ENCODE measurements around the gene CBX8. TPM values are rescaled to one million over a fixed set of nuclear protein-coding genes. Genes with fewer than 3 reads are reported as not detected.

Gene CBX8
- polyA plus RNA-seq, 1 experiment: 0.37 TPM

DNA sequence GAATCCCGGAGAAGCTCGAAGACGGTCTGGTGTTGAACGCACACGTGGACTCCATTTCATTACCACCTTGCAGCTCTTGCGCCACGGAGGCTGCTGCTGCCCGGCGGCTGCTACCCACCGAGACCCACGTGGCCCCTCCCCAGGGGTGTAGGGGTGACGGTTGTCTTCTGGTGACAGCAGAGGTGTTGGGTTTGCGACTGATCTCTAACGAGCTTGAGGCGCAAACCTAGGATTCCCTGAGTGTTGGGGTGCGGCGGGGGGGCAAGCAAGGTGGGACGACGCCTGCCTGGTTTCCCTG lies 44.1 kb upstream of the CBX8 start:
- Histone ChIP-seq H3K9me3 (ENCODE audit: control insufficient read depth, insufficient read depth, low read length) (peaks cover 20% of the 10 kb centered on the region; the same call in 1 of the 2 replicates), H3K27ac (ENCODE audit: low read depth, low read length) (no peak overlapping the region), H3K4me3 (ENCODE audit: low read depth, low read length) (no peak overlapping the region; the same call in 1 of the 2 replicates), H3K27me3 (ENCODE audit: control insufficient read depth, insufficient read depth, low read length) (peaks cover 36% of the 10 kb centered on the region)
- TF ChIP-seq, protein P1, sequence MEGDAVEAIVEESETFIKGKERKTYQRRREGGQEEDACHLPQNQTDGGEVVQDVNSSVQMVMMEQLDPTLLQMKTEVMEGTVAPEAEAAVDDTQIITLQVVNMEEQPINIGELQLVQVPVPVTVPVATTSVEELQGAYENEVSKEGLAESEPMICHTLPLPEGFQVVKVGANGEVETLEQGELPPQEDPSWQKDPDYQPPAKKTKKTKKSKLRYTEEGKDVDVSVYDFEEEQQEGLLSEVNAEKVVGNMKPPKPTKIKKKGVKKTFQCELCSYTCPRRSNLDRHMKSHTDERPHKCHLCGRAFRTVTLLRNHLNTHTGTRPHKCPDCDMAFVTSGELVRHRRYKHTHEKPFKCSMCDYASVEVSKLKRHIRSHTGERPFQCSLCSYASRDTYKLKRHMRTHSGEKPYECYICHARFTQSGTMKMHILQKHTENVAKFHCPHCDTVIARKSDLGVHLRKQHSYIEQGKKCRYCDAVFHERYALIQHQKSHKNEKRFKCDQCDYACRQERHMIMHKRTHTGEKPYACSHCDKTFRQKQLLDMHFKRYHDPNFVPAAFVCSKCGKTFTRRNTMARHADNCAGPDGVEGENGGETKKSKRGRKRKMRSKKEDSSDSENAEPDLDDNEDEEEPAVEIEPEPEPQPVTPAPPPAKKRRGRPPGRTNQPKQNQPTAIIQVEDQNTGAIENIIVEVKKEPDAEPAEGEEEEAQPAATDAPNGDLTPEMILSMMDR (IDR thresholded peaks at IDR 0.05; ENCODE audit: low read depth, low read length): no peak
- no peak for DNase-seq (ENCODE audit: low read depth, low spot score)
- POLR2A ChIA-PET: interaction anchor here (0.6 to 3.4 kb wide), 3 partner anchors 10 to 47 kb away, joined by 3 to 20 read pairs (median 5); no protein-coding TSS in a partner anchor
- CTCF ChIA-PET: interaction anchor here (1.1 to 2.7 kb wide), 7 partner anchors 10 to 97 kb away, joined by 3 to 13 read pairs (median 7); partner anchors contain the start of gene CBX8

DNA sequence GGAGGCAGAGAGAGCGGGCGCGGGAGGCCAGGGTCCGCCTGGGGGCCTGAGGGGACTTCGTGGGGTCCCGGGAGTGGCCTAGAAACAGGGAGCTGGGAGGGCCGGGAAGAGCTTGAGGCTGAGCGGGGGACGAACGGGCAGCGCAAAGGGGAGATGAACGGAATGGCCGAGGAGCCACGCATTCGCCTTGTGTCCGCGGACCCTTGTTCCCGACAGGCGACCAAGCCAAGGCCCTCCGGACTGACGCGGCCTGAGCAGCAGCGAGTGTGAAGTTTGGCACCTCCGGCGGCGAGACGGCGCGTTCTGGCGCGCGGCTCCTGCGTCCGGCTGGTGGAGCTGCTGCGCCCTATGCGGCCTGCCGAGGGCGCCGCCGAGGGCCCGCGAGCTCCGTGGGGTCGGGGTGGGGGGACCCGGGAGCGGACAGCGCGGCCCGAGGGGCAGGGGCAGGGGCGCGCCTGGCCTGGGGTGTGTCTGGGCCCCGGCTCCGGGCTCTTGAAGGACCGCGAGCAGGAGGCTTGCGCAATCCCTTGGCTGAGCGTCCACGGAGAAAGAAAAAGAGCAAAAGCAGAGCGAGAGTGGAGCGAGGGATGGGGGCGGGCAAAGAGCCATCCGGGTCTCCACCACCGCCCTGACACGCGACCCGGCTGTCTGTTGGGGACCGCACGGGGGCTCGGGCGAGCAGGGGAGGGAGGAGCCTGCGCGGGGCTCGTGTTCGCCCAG lies 43.6 kb upstream of the CBX8 start:
- ChIA-PET POLR2A (interaction anchor here (0.6 to 3.4 kb wide), 7 partner anchors 10 to 86 kb away, joined by 3 to 29 read pairs (median 5); partner anchors contain the start of gene CBX8), CTCF (interaction anchor here (0.5 to 2.7 kb wide), 10 partner anchors 9 to 154 kb away, joined by 3 to 13 read pairs (median 6); partner anchors contain the start of gene CBX8)
- no peak overlapping the region for H3K27ac ChIP-seq (ENCODE audit: low read depth, low read length)
- peaks cover 20% of the 10 kb centered on the region; the same call in 1 of the 2 replicates for H3K9me3 ChIP-seq (ENCODE audit: control insufficient read depth, insufficient read depth, low read length)
- peaks cover 36% of the 10 kb centered on the region for H3K27me3 ChIP-seq (ENCODE audit: control insufficient read depth, insufficient read depth, low read length)
- no peak for DNase-seq (ENCODE audit: low read depth, low spot score)
- TF ChIP-seq, protein P1 (IDR thresholded peaks at IDR 0.05; ENCODE audit: low read depth, low read length): peak; percentile 18
- peak overlapping the region; percentile 58 for H3K4me3 ChIP-seq (ENCODE audit: low read depth, low read length)

DNA sequence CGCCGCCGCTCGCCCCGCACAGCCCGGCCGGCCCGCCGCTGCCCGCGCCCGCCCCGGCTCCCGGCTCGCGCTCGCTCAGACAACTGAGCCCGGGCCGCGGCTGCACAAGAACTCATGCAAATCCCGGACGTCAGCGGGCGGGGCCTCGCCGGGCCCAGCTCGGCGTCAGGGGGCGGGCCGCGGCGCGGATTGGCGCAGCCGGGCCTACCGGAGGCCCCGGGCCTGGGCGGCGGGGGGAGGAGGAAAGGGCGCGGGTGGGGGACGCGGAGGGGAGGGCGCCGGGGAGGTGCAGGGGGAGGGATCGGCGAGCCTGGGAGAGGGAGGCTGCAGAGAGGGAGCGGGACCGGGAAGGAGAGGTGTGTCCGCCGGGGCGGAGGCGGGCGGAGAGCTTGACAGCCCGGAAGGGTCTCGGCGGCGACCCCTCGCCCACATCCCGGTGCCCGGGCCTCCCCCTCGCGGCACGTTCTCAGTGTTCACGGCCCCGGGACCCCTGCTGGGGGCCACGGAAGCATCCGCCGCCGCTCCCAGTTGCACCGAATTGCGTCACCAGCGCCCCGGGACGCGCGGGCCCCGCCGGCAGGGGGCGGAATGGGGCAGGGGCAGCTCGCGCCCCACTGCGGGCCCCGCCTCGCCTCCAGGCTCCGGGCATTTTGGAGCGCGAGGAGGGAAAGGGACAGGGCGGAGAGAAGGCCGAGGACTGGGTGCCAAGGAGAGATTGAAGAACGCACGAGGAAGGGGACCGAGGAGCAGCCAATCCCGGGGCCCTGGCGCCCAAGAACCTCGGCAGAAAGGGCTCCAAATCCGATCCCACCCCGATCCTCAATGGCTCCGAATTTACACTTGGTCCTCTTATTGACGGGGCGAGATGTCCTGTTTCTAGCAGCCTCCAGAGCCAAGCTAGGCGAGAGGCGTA lies 42.7 kb upstream of the CBX8 start, which contains the start of gene CBX4:
Gene CBX4, minus strand, starts transcription at position 85 of the 913 bp plus-strand sequence. CDS start 189 bp downstream, outside the sequence.
- Histone ChIP-seq H3K9me3 (ENCODE audit: control insufficient read depth, insufficient read depth, low read length) (peaks cover 23% of the 10 kb centered on the region; the same call in 1 of the 2 replicates), H3K27ac (ENCODE audit: low read depth, low read length) (peak within 1 kb of the TSS; percentile 57), H3K4me3 (ENCODE audit: low read depth, low read length) (peak within 1 kb of the TSS; percentile 80), H3K27me3 (ENCODE audit: control insufficient read depth, insufficient read depth, low read length) (peaks cover 36% of the 10 kb centered on the region)
- ChIA-PET POLR2A (interaction anchor here (0.6 to 3.4 kb wide), 16 partner anchors 11 to 154 kb away, joined by 3 to 29 read pairs (median 5); partner anchors contain the start of genes CBX2 and CBX8), CTCF (interaction anchor here (0.7 to 2.7 kb wide), 18 partner anchors 10 to 1174 kb away, joined by 3 to 13 read pairs (median 5); partner anchors contain the start of gene CBX8)
- TF ChIP-seq, protein P1 (IDR thresholded peaks at IDR 0.05; ENCODE audit: low read depth, low read length): peak; percentile 61
- DNase-seq (ENCODE audit: low read depth, low spot score): peak; percentile 74

DNA sequence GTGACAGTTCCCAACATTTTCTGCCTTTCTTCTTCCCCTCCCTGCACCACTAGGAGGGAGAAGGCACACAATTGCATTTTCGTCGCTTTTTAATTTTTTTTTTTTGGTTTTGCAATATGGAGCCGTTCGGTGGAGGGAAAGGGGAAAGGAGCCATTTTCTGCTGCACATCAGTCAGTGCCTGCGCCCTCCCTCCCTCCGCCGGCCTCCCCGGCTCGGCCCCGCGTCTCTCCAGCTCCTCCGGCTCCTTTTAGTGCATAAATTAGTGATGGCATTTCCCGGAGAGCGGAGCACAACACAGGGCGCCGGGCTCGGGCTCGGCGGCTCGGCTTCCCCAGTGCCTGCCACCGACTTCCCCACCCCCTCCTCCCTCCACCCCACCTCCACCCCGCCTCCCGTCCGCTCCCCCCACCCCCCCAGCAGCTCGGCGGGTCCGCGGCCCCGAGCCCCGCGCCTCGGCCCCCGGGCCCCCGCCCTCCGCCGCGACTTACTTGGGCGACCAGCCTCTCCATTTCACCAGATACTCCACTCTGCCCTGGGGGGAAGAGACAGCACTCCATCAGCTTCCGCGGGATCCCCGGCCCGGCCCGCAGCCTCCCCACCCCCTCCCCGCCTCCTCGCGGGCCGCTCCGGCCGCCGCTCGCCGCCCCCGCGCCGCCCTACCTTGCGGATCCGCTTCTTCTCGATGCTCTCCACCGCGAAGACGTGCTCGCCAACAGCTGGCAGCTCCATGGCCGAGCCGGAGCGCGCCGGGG lies 41.8 kb upstream of the CBX8 start:
- H3K4me3 ChIP-seq (ENCODE audit: low read depth, low read length): peak overlapping the region; percentile 80
- peak overlapping the region; percentile 39 for H3K27ac ChIP-seq (ENCODE audit: low read depth, low read length)
- no peak for DNase-seq (ENCODE audit: low read depth, low spot score)
- ChIA-PET CTCF (interaction anchor here (0.7 to 2.7 kb wide), 13 partner anchors 10 to 1175 kb away, joined by 3 to 13 read pairs (median 5); partner anchors contain the start of gene CBX8), POLR2A (interaction anchor here (0.7 to 3.4 kb wide), 14 partner anchors 10 to 155 kb away, joined by 3 to 29 read pairs (median 6); partner anchors contain the start of genes CBX2 and CBX8)
- H3K27me3 ChIP-seq (ENCODE audit: control insufficient read depth, insufficient read depth, low read length): peaks cover 35% of the 10 kb centered on the region
- TF ChIP-seq, protein P1 (IDR thresholded peaks at IDR 0.05; ENCODE audit: low read depth, low read length): no peak
- peaks cover 26% of the 10 kb centered on the region; the same call in 1 of the 2 replicates for H3K9me3 ChIP-seq (ENCODE audit: control insufficient read depth, insufficient read depth, low read length)
